ENCODE results near the gene TBC1D1. TPM values are rescaled to one million over a fixed set of nuclear protein-coding genes. Genes with fewer than 3 reads are reported as not detected.
"Not testable (repeated sequence)": the region's sequence is repeated elsewhere in the genome, so short reads cannot be mapped to it uniquely, and the experiment has no call there.

The TBC1D1 gene
- total and polyA plus RNA-seq, 4 experiments from 2014 or later, result 15.3 to 46.7 (median 34.3) TPM

DNA sequence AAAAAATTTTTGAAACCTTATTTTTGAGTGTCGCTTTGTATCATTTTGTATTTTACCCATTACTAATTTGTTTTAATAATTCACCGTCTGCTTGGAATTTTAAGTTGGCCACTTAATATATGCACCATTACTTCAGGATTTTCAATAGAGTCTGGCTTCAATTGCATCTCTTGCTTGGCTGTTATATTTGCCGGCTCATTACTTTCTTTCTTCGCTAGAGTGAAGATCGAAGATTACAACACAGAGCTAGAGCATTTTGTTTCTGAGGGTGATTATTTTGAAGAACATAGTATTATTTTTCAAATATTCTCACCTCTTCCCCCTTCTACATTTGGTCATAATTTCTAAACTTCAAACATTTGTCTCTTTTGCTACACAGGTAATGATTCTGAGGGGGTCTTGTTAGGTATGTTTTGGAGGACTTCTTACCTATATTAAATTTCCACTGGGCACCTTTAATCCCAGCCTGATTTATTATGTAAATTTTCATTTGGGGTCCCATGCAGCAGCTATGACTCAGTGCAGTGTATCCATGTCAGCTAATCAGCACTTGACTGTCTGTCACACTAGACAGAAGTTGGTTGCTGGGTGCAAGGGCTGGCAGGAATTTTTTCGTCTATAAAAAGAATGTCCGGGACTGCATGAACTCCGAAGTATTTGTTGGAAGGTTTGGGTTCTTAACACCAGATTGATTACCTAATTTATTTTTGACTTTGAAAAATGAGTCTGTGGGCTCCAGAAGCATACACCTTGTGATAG, 18.6 kb downstream of the TBC1D1 start:
- Histone ChIP-seq H3K4me1 (ENCODE audit: insufficient read depth, low read length) (no peaks in the 10 kb centered on the region), H3K9me3 (ENCODE audit: control insufficient read depth in 1 of 2, low read length in 2 of 2) (no peaks in the 10 kb centered on the region), H3K27me3 (ENCODE audit: insufficient read depth, low read length) (no peaks in the 10 kb centered on the region), H3K27ac (ENCODE audit: low read depth, low read length) (no peak overlapping the region), H3K4me3 (ENCODE audit: low read length in 2 of 2) (no peak overlapping the region), H3K36me3 (ENCODE audit: insufficient read depth, low read length) (no peaks in the 10 kb centered on the region)
- DNase-seq, result no peak
- ChIA-PET POLR2A (ENCODE audit: partially characterized antibody) (no interaction called here), CTCF (ENCODE audit: partially characterized antibody) (no interaction called here)
- H3K9me3 Mint-ChIP-seq, result no peaks in the 10 kb centered on the region
- H3K4me1 Mint-ChIP-seq, result peaks cover 28 to 50% (median 39%) of the 10 kb centered on the region in 4 donors
- H3K27me3 Mint-ChIP-seq, result no peaks in the 10 kb centered on the region
- intact Hi-C loops (cut with micrococcal nuclease), result no loop called here
- H3K4me3 Mint-ChIP-seq, result no peak overlapping the region
- H3K36me3 Mint-ChIP-seq, result peaks cover 30 to 38% of the 10 kb centered on the region in 2 donors
- H3K27ac Mint-ChIP-seq, result no peak overlapping the region

- Histone ChIP-seq H3K27me3 (ENCODE audit: insufficient read depth, low read length) (no peaks in the 10 kb centered on the region), H3K4me1 (ENCODE audit: insufficient read depth, low read length) (no peaks in the 10 kb centered on the region), H3K27ac (ENCODE audit: low read depth, low read length) (no peak overlapping the region), H3K36me3 (ENCODE audit: insufficient read depth, low read length) (no peaks in the 10 kb centered on the region), H3K9me3 (ENCODE audit: control insufficient read depth in 1 of 2, low read length in 2 of 2) (no peaks in the 10 kb centered on the region), H3K4me3 (ENCODE audit: low read length in 2 of 2) (no peak overlapping the region)
- H3K4me3 Mint-ChIP-seq, result no peak overlapping the region
- peaks cover 30 to 33% of the 10 kb centered on the region in 2 donors for H3K36me3 Mint-ChIP-seq
- no peak overlapping the region for H3K27ac Mint-ChIP-seq
- H3K4me1 Mint-ChIP-seq, result peaks cover 27 to 45% (median 38%) of the 10 kb centered on the region in 4 donors
- H3K27me3 Mint-ChIP-seq, result no peaks in the 10 kb centered on the region
- DNase-seq, result no peak
- no peaks in the 10 kb centered on the region for H3K9me3 Mint-ChIP-seq
- intact Hi-C loops (cut with micrococcal nuclease), result no loop called here
- CTCF ChIA-PET (ENCODE audit: partially characterized antibody), result no interaction called here
- POLR2A ChIA-PET (ENCODE audit: partially characterized antibody), result no interaction called here
Measured at GRCh38 chr4:37910091-37910486, 19.2 kb downstream of the TBC1D1 start.

DNA sequence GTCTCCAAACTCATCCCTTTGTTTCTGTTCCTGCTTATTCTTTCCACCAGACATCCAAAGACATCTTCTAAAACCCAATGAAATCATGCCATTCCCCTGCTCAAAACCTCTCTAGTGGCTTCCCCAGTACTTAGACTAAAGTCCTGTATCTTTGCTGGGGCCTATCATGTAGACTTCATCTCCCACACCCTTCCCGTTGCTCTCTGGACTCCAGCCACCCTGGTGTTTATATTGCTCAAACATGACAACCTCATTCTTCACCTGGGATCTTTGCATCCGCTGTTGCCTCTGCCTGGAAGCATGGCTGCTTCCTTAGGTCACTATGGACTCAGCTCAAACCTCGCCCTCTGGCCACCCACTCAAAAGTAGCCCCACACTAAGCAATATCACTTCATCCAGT, 23.7 kb downstream of the TBC1D1 start:
- Histone ChIP-seq H3K27me3 (ENCODE audit: insufficient read depth, low read length) (no peaks in the 10 kb centered on the region), H3K4me3 (ENCODE audit: low read length in 2 of 2) (no peak overlapping the region), H3K4me1 (ENCODE audit: insufficient read depth, low read length) (no peaks in the 10 kb centered on the region), H3K36me3 (ENCODE audit: insufficient read depth, low read length) (no peaks in the 10 kb centered on the region), H3K9me3 (ENCODE audit: control insufficient read depth in 1 of 2, low read length in 2 of 2) (no peaks in the 10 kb centered on the region), H3K27ac (ENCODE audit: low read depth, low read length) (no peak overlapping the region)
- Mint-ChIP-seq H3K4me1 (peaks cover 13 to 27% (median 18%) of the 10 kb centered on the region in 4 donors), H3K36me3 (peaks cover 16 to 18% of the 10 kb centered on the region in 2 donors), H3K27me3 (no peaks in the 10 kb centered on the region), H3K27ac (no peak overlapping the region), H3K9me3 (no peaks in the 10 kb centered on the region), H3K4me3 (no peak overlapping the region)
- POLR2A ChIA-PET (ENCODE audit: partially characterized antibody), result no interaction called here
- no peak for DNase-seq
- CTCF ChIA-PET (ENCODE audit: partially characterized antibody), result interaction anchor here (1.0 kb wide), 1 partner anchor 62 kb away, joined by 3 read pairs; no protein-coding TSS in a partner anchor
- intact Hi-C loops (cut with micrococcal nuclease), result no loop called here

GRCh38 chr4:37917388-37917787, 26.5 kb downstream of the TBC1D1 start:
- no peaks in the 10 kb centered on the region for H3K27me3 ChIP-seq (ENCODE audit: insufficient read depth, low read length)
- H3K36me3 ChIP-seq (ENCODE audit: insufficient read depth, low read length), result no peaks in the 10 kb centered on the region
- no peak overlapping the region for H3K4me3 ChIP-seq (ENCODE audit: low read length in 2 of 2)
- ChIA-PET POLR2A (ENCODE audit: partially characterized antibody) (no interaction called here), CTCF (ENCODE audit: partially characterized antibody) (interaction anchor here (0.9 to 1.0 kb wide), 2 partner anchors 20 to 50 kb away, joined by 3 read pairs; no protein-coding TSS in a partner anchor)
- intact Hi-C loops (cut with micrococcal nuclease), result no loop called here
- H3K9me3 ChIP-seq (ENCODE audit: control insufficient read depth in 1 of 2, low read length in 2 of 2), result no peaks in the 10 kb centered on the region
- Mint-ChIP-seq H3K4me3 (no peak overlapping the region), H3K36me3 (peaks cover 24 to 28% of the 10 kb centered on the region in 2 donors), H3K27me3 (no peaks in the 10 kb centered on the region), H3K9me3 (peaks cover 0 to 2% (median 0%) of the 10 kb centered on the region in 8 donors), H3K4me1 (peaks cover 15 to 34% (median 18%) of the 10 kb centered on the region in 4 donors), H3K27ac (no peak overlapping the region)
- no peak overlapping the region for H3K27ac ChIP-seq (ENCODE audit: low read depth, low read length)
- no peak for DNase-seq
- H3K4me1 ChIP-seq (ENCODE audit: insufficient read depth, low read length), result no peaks in the 10 kb centered on the region

- no peak for DNase-seq
- H3K4me3 ChIP-seq (ENCODE audit: low read length in 2 of 2), result no peak overlapping the region
- POLR2A ChIA-PET (ENCODE audit: partially characterized antibody), result no interaction called here
- H3K9me3 ChIP-seq (ENCODE audit: control insufficient read depth in 1 of 2, low read length in 2 of 2), result no peaks in the 10 kb centered on the region
- H3K27ac ChIP-seq (ENCODE audit: low read depth, low read length), result no peak overlapping the region
- intact Hi-C loops (cut with micrococcal nuclease), result no loop called here
- no peaks in the 10 kb centered on the region for H3K27me3 ChIP-seq (ENCODE audit: insufficient read depth, low read length)
- CTCF ChIA-PET (ENCODE audit: partially characterized antibody), result interaction anchor here (0.7 to 0.9 kb wide), 3 partner anchors 22 to 1662 kb away, joined by 3 read pairs; no protein-coding TSS in a partner anchor
- Mint-ChIP-seq H3K4me1 (peaks cover 12 to 29% (median 21%) of the 10 kb centered on the region in 4 donors), H3K27ac (no peak overlapping the region), H3K9me3 (peaks cover 0 to 11% (median 0%) of the 10 kb centered on the region in 8 donors), H3K4me3 (no peak overlapping the region), H3K27me3 (no peaks in the 10 kb centered on the region), H3K36me3 (peaks cover 28 to 32% of the 10 kb centered on the region in 2 donors)
- H3K4me1 ChIP-seq (ENCODE audit: insufficient read depth, low read length), result no peaks in the 10 kb centered on the region
- H3K36me3 ChIP-seq (ENCODE audit: insufficient read depth, low read length), result no peaks in the 10 kb centered on the region
Measured at GRCh38 chr4:37918653-37919052, 27.8 kb downstream of the TBC1D1 start.

DNA sequence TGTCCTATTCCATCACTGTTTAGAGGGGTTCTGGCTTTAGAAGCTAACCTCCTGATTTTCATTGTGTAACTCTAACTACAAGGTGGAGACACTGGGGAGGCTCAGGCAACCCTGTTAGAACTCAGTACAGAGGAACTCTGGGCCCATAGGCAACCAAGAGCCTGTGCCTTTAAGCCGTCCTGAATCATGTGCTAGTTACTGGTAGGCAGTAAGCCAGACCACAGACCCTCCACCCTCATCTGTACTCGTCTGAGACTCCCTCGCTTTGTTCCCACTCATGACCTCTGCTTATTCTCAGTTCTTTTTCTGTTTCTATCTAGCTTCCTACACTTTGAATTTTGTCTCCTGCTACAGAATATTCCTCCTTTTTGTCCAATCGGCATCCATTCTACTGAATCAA, 31.4 kb downstream of the TBC1D1 start:
- H3K4me1 Mint-ChIP-seq, result peaks cover 14 to 42% (median 30%) of the 10 kb centered on the region in 4 donors
- DNase-seq, result no peak
- no peaks in the 10 kb centered on the region for H3K9me3 ChIP-seq (ENCODE audit: control insufficient read depth in 1 of 2, low read length in 2 of 2)
- CTCF ChIA-PET (ENCODE audit: partially characterized antibody), result no interaction called here
- POLR2A ChIA-PET (ENCODE audit: partially characterized antibody), result interaction anchor here (0.6 kb wide), 1 partner anchor 31 kb away, joined by 3 read pairs; no protein-coding TSS in a partner anchor
- no peaks in the 10 kb centered on the region for H3K4me1 ChIP-seq (ENCODE audit: insufficient read depth, low read length)
- H3K27me3 ChIP-seq (ENCODE audit: insufficient read depth, low read length), result no peaks in the 10 kb centered on the region
- no peak overlapping the region for H3K27ac ChIP-seq (ENCODE audit: low read depth, low read length)
- H3K27me3 Mint-ChIP-seq, result no peaks in the 10 kb centered on the region
- H3K4me3 Mint-ChIP-seq, result no peak overlapping the region
- H3K36me3 Mint-ChIP-seq, result peaks cover 25 to 47% of the 10 kb centered on the region in 2 donors
- no peaks in the 10 kb centered on the region for H3K36me3 ChIP-seq (ENCODE audit: insufficient read depth, low read length)
- H3K4me3 ChIP-seq (ENCODE audit: low read length in 2 of 2), result no peak overlapping the region
- H3K27ac Mint-ChIP-seq, result peak overlapping the region in 3 of 7 donors; percentile 52 to 76 (median 57)
- intact Hi-C loops (cut with micrococcal nuclease), result no loop called here
- peaks cover 0 to 11% (median 0%) of the 10 kb centered on the region in 8 donors for H3K9me3 Mint-ChIP-seq

- CTCF ChIA-PET (ENCODE audit: partially characterized antibody); H3K27me3 Mint-ChIP-seq: not testable (repeated sequence)
Measured at GRCh38 chr4:37923089-37923488, 32.2 kb downstream of the TBC1D1 start.

More at GRCh38 chr4:37923089-37923488, 32.2 kb downstream of the TBC1D1 start:
- H3K36me3 ChIP-seq (ENCODE audit: insufficient read depth, low read length); H3K27ac ChIP-seq (ENCODE audit: low read depth, low read length); POLR2A ChIA-PET (ENCODE audit: partially characterized antibody); H3K9me3 ChIP-seq (ENCODE audit: control insufficient read depth in 1 of 2, low read length in 2 of 2); H3K4me1 ChIP-seq (ENCODE audit: insufficient read depth, low read length); intact Hi-C loops (cut with micrococcal nuclease); H3K4me3 ChIP-seq (ENCODE audit: low read length in 2 of 2); H3K27me3 ChIP-seq (ENCODE audit: insufficient read depth, low read length); DNase-seq; H3K4me3 Mint-ChIP-seq; H3K27ac Mint-ChIP-seq: not testable (repeated sequence)
- peaks cover 22 to 44% of the 10 kb centered on the region in 2 donors for H3K36me3 Mint-ChIP-seq
- peaks cover 0 to 11% (median 0%) of the 10 kb centered on the region in 8 donors for H3K9me3 Mint-ChIP-seq
- H3K4me1 Mint-ChIP-seq, result peaks cover 21 to 50% (median 34%) of the 10 kb centered on the region in 4 donors

Data from CD4-positive, alpha-beta memory T cell (primary cell).